Neural cell (in vitro differentiated cells): Measurements from ENCODE around the gene ATF7. TPM values are rescaled to one million over a fixed set of nuclear protein-coding genes. Genes with fewer than 3 reads are reported as not detected.

Experiments
- H2AFZ ChIP-seq: fragments of 200-600, 300-800 bp; sonication (generic), shearing (Covaris generic); 2 replicates; pipeline ENCODE4 v1.6.0; 2014; ENCODE audit warnings: low read depth, mild to moderate bottlenecking, antibody characterized with exemption, low read length, moderate library complexity
- H3F3A ChIP-seq: fragments of 200-600 bp; shearing (Covaris generic); 2 replicates; pipeline ENCODE4 v1.6.1; 2016; ENCODE audit warnings: mild to moderate bottlenecking, moderate library complexity, mixed read lengths, antibody characterized with exemption, low read length; ENCODE audit not compliant: insufficient read depth, poor library complexity, severe bottlenecking
- H3K27ac ChIP-seq: fragments of 200-600, 300-800 bp; sonication (generic), shearing (Covaris generic); 2 replicates; pipeline ENCODE4 v1.5.1; 2014; ENCODE audit warnings: mild to moderate bottlenecking, low read length, moderate library complexity
- H3K27me3 ChIP-seq: fragments of 300-800, 200-600 bp; sonication (generic), shearing (Covaris generic); 2 replicates; pipeline ENCODE4 v1.6.0; 2014; ENCODE audit warnings: mild to moderate bottlenecking, low read depth, low read length, moderate library complexity; ENCODE audit not compliant: insufficient read depth
- H3K36me3 ChIP-seq: fragments of 300-800, 200-600 bp; sonication (generic), shearing (Covaris generic); 2 replicates; pipeline ENCODE4 v1.5.1; 2014; ENCODE audit warnings: mild to moderate bottlenecking, antibody characterized with exemption, low read length, moderate library complexity; ENCODE audit not compliant: insufficient read depth
- H3K4me2 ChIP-seq: fragments of 300-800, 200-600 bp; sonication (generic), shearing (Covaris generic); 2 replicates; pipeline ENCODE4 v1.6.0; 2014; ENCODE audit warnings: mild to moderate bottlenecking, low read length
- H3K4me3 ChIP-seq: fragments of 300-800, 200-600 bp; sonication (generic), shearing (Covaris generic); 2 replicates; pipeline ENCODE4 v1.5.1; 2014; ENCODE audit warnings: mild to moderate bottlenecking, low read length, moderate library complexity
- H3K79me2 ChIP-seq: fragments of 200-600 bp; shearing (Covaris generic); replicated peaks from 2 replicates; pipeline ENCODE4 v1.6.0; 2014; ENCODE audit warnings: mild to moderate bottlenecking, low read length, moderate library complexity; ENCODE audit not compliant: insufficient read depth
- H3K9ac ChIP-seq: fragments of 300-800, 200-600 bp; sonication (generic), shearing (Covaris generic); 2 replicates; pipeline ENCODE4 v1.6.1; 2016; ENCODE audit warnings: mild to moderate bottlenecking, low read length, mixed read lengths
- H3K9me2 ChIP-seq: fragments of 200-600 bp; shearing (Covaris generic); 2 replicates; pipeline ENCODE4 v1.6.1; 2016; ENCODE audit warnings: mild to moderate bottlenecking, low read length, mixed read lengths; ENCODE audit not compliant: insufficient read depth
- H3K9me3 ChIP-seq: fragments of 200-600, 300-800 bp; sonication (generic), shearing (Covaris generic); 2 replicates; pipeline ENCODE4 v1.6.1; 2016; ENCODE audit warnings: mild to moderate bottlenecking, mixed run types, low read length, moderate library complexity, mixed read lengths
- H4K20me1 ChIP-seq: fragments of 200-600 bp; shearing (Covaris generic); 2 replicates; pipeline ENCODE4 v1.6.1; 2016; ENCODE audit warnings: mild to moderate bottlenecking, mixed run types; ENCODE audit not compliant: insufficient read depth
- EP300 ChIP-seq: fragments of 450-650 bp; conservative IDR thresholded peaks from 2 replicates; pipeline ENCODE4 v1.6.1; 2014; ENCODE audit warnings: antibody characterized with exemption, mild to moderate bottlenecking, moderate library complexity; ENCODE audit not compliant: poor library complexity, severe bottlenecking
- EZH2 ChIP-seq: fragments of 200-600, 300-800 bp; shearing (Covaris generic), sonication (generic); IDR thresholded peaks from 2 replicates; pipeline ENCODE4 v1.6.1; 2014; ENCODE audit warnings: antibody characterized with exemption, low read length, borderline replicate concordance, mild to moderate bottlenecking; ENCODE audit not compliant: insufficient read depth, poor library complexity, severe bottlenecking
- MXI1 ChIP-seq: fragments of 450-650 bp; conservative IDR thresholded peaks from 2 replicates; pipeline ENCODE4 v1.6.1; 2014; ENCODE audit warnings: antibody characterized with exemption, mild to moderate bottlenecking; ENCODE audit not compliant: poor library complexity, severe bottlenecking
- POLR2AphosphoS5 ChIP-seq: IDR thresholded peaks from 2 replicates; pipeline ENCODE4 v1.6.1; 2012
- RAD21 ChIP-seq: fragments of 450-650 bp; conservative IDR thresholded peaks from 2 replicates; pipeline ENCODE4 v1.6.1; 2014; ENCODE audit warnings: antibody characterized with exemption, mild to moderate bottlenecking, moderate library complexity
- REST ChIP-seq: IDR thresholded peaks from 2 replicates; pipeline ENCODE4 v1.6.1; 2012; ENCODE audit warnings: borderline replicate concordance
- SMC3 ChIP-seq: fragments of 450-650 bp; conservative IDR thresholded peaks from 2 replicates; pipeline ENCODE4 v1.6.1; 2014; ENCODE audit warnings: antibody characterized with exemption, mild to moderate bottlenecking, moderate library complexity; ENCODE audit not compliant: poor library complexity
- TAF1 ChIP-seq: IDR thresholded peaks from 2 replicates; pipeline ENCODE4 v1.6.1; 2012; ENCODE audit warnings: low read depth
- polyA plus RNA-seq: library from polyadenylated mRNA; depleted of rRNA; stranded (reverse); fragments of >200 nt; gene quantifications from 2 replicates; pipeline ENCODE4 v1.2.3, GENCODE V29; 2014
- TF ChIP-seq, protein P1 (sequence below): fragments of 450-650 bp; IDR thresholded peaks from 2 replicates; pipeline ENCODE4 v1.5.1; 2014; ENCODE audit warnings: antibody characterized with exemption, mild to moderate bottlenecking, moderate library complexity; ENCODE audit not compliant: poor library complexity, severe bottlenecking

The ATF7 gene
- polyA plus RNA-seq, 1 donor from 2014 or later, result 6.3 TPM

DNA sequence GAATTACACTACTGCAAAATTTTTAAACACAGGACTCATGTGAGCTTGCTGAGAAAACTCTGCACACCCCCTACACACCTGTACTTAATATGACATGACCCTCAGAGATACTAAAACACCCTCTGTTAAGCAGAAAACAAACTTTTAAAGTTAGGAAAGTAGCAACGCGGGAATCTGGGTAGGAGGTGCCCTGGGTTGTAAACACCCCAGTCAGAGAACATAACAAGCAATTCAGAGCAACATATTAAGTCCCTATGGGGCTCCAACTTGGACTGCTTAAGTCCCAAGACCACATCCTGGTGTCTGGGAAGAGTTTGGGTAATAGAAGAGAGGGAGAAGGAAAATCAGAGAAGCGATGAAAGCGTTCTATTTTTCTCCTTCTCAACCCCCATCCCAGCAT is 1.2 kb downstream of the ATF7 start (continued):
- no peak for TF ChIP-seq EP300

- Histone ChIP-seq H3K4me2 (peak overlapping the region; percentile 80), H3K9me2 (no peaks in the 10 kb centered on the region), H4K20me1 (no peaks in the 10 kb centered on the region), H2AFZ (no peak overlapping the region), H3K79me2 (peaks cover 44% of the 10 kb centered on the region), H3K4me3 (peak overlapping the region; percentile 71), H3K36me3 (no peaks in the 10 kb centered on the region), H3K9ac (peak overlapping the region; percentile 2), H3F3A (no peaks in the 10 kb centered on the region), H3K27me3 (no peaks in the 10 kb centered on the region), H3K9me3 (no peaks in the 10 kb centered on the region), H3K27ac (no peak overlapping the region)
- TF ChIP-seq EZH2, result no peak
- no peak for TF ChIP-seq EP300
- no peak for TF ChIP-seq REST
- TF ChIP-seq, protein P1, sequence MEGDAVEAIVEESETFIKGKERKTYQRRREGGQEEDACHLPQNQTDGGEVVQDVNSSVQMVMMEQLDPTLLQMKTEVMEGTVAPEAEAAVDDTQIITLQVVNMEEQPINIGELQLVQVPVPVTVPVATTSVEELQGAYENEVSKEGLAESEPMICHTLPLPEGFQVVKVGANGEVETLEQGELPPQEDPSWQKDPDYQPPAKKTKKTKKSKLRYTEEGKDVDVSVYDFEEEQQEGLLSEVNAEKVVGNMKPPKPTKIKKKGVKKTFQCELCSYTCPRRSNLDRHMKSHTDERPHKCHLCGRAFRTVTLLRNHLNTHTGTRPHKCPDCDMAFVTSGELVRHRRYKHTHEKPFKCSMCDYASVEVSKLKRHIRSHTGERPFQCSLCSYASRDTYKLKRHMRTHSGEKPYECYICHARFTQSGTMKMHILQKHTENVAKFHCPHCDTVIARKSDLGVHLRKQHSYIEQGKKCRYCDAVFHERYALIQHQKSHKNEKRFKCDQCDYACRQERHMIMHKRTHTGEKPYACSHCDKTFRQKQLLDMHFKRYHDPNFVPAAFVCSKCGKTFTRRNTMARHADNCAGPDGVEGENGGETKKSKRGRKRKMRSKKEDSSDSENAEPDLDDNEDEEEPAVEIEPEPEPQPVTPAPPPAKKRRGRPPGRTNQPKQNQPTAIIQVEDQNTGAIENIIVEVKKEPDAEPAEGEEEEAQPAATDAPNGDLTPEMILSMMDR, result no peak
- TF ChIP-seq SMC3, result no peak
- TF ChIP-seq TAF1, result no peak
- no peak for TF ChIP-seq MXI1
- no peak for TF ChIP-seq POLR2AphosphoS5
- TF ChIP-seq RAD21, result no peak
Measured at GRCh38 chr12:53624458-53624857, 1.7 kb downstream of the ATF7 start.

DNA sequence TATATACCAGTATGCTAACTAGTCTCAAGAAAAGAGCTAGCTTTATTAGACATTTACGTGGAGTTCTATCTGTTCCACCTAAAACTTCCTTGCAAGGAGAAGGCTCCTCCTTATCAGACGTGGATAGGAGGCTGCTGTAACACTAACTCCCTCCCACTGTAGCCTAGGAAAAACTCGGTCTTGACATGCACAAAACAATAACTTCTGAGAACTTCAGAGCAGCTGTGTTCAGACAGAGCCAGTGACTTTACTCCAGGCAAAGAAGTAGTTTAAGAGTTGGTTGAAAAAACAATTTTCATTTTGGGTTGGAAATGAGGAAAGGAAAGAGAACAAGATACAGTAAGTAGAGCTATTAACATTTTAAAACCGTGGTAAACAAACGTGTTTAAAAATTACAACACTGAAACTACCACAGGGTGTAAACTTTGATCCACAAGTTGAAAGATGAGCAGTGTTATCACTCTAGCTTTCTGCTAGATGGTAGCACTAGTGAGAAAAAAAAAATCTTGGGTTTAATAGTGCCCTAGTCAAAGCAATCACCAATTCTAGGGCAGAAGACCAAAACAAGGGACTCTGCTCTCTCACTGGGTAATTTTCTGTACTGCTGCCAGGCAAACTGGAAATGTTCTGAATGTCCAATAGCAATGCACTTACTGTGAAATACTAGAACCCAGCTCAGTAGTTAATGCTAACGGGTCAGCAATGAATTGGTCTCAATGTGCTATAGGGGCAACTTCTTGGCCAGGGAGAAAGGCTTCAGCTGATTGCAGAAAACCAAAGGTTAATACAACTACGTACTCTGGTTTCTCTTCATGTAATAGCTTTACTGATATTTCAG is 2.4 kb downstream of the ATF7 start:
- Histone ChIP-seq H3K36me3 (no peaks in the 10 kb centered on the region), H3K4me2 (peak overlapping the region; percentile 80), H3K9me2 (no peaks in the 10 kb centered on the region), H3K9me3 (no peaks in the 10 kb centered on the region), H4K20me1 (no peaks in the 10 kb centered on the region), H3F3A (no peaks in the 10 kb centered on the region), H2AFZ (no peak overlapping the region), H3K4me3 (peak overlapping the region; percentile 71), H3K9ac (peak overlapping the region; percentile 2), H3K27ac (no peak overlapping the region), H3K27me3 (no peaks in the 10 kb centered on the region), H3K79me2 (peaks cover 44% of the 10 kb centered on the region)
- TF ChIP-seq EP300 (no peak), RAD21 (no peak), TAF1 (no peak), SMC3 (no peak), EZH2 (no peak), REST (no peak), MXI1 (no peak), POLR2AphosphoS5 (no peak)
- TF ChIP-seq, protein P1, result no peak
